Esophagus muscularis mucosa (tissue), 4 donors: ENCODE measurements around the gene TOM1L2. TPM values are rescaled to one million over a fixed set of nuclear protein-coding genes. Genes with fewer than 3 reads are reported as not detected.

Experiments used
- DNase-seq: peaks from one replicate; pipeline ENCODE4 v3.0.0-alpha.2; 2017; ENCODE audit errors: extremely low spot score
- H3K27ac ChIP-seq, 4 donors: fragments of 200-600 bp; sonication (generic); replicated peaks in 1 of 4; 1 replicate in 3 of 4; 2 replicates in 1 of 4; pipeline ENCODE4 v1.5.1; 2016 to 2019; ENCODE audit warnings: mild to moderate bottlenecking in 1 of 4
- H3K27me3 ChIP-seq, 4 donors: fragments of 200-600 bp; sonication (generic); one replicate each; pipeline versions ENCODE4 v1.5.1 to v1.6.0; 2016 to 2019
- H3K36me3 ChIP-seq, 4 donors: fragments of 200-600 bp; sonication (generic); one replicate each; pipeline ENCODE4 v1.5.1; 2016 to 2019
- H3K4me1 ChIP-seq, 4 donors: fragments of 200-600 bp; sonication (generic); one replicate each; pipeline ENCODE4 v1.5.1; 2016 to 2019
- H3K4me3 ChIP-seq, 4 donors: fragments of 200-600 bp; sonication (generic); 1 replicate in 2 of 4; 2 replicates in 2 of 4; pipeline ENCODE4 v1.5.1; 2016 to 2019; ENCODE audit warnings: mild to moderate bottlenecking in 4 of 4, moderate library complexity in 1 of 4
- H3K9me3 ChIP-seq, 4 donors: fragments of 200-600 bp; sonication (generic); 1 replicate in 3 of 4; 2 replicates in 1 of 4; pipeline ENCODE4 v1.5.1; 2016 to 2019
- EP300 ChIP-seq: sonication (generic); formaldehyde crosslinking; IDR thresholded peaks from one replicate; pipeline ENCODE4 v1.6.1; 2017; ENCODE audit warnings: antibody characterized with exemption
- POLR2A ChIP-seq: fragments of 450-650 bp; IDR thresholded peaks from one replicate; pipeline ENCODE4 v1.6.1; 2017; ENCODE audit warnings: antibody characterized with exemption, moderate library complexity, mild to moderate bottlenecking, low read depth
- POLR2AphosphoS5 ChIP-seq, 2 donors: sonication (generic); formaldehyde crosslinking; IDR thresholded peaks; one replicate each; pipeline ENCODE4 v1.6.1; 2017; ENCODE audit warnings: antibody characterized with exemption in 2 of 2
- WGBS: methylation state at CpG from one replicate; pipeline ENCODE4 v1.1.5; 2018; 5-methylcytosine and 5-hydroxymethylcytosine counted together
- intact Hi-C: fragments of 100-400 bp; cut with DNase I; formaldehyde crosslinking; loops from one replicate; pipeline ENCODE4 v1.15.1; 2023
- total RNA-seq, 4 donors: library from RNA; depleted of rRNA; stranded (reverse); fragments of >200 nt; gene quantifications; one replicate each; pipeline versions ENCODE4 v1.1.0 to v1.2.1, GENCODE V29; 2016
- TF ChIP-seq, protein P1 (sequence below), 3 experiments: fragments of 200-600 bp in 2 of 3; fragments of 450-650 bp in 1 of 3; sonication (generic) in 2 of 3; IDR thresholded peaks; one replicate each; pipeline ENCODE4 v1.5.1; 2017 to 2019; ENCODE audit warnings: antibody characterized with exemption in 3 of 3, mild to moderate bottlenecking in 2 of 3, moderate library complexity in 1 of 3

TOM1L2 gene
- total RNA-seq, 4 donors from 2014 or later = 64.4 to 96.9 (median 75.0) TPM

DNA sequence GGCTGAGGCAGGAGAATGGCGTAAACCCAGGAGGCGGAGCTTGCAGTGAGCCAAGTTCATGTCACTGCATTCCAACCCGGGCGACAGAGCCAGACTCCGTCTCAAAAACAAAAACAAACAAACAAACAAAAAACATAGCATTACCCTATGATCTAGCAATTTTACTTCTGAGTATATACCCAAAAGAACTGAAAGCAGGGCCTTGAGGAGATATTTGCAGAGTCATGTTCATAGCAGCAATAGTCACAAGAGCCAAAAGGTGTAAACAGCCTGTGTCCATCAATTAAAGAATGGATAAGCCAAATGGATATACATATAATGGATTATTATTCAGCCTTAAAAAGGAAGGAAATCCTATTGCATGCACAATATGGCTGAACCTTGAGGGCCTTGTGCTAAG, 63.1 kb downstream of the TOM1L2 start:
- 97% methylated on average over 5 of the region's 5 CpGs for WGBS
- intact Hi-C loops = no loop called here
- DNase-seq = no peak

GRCh38 chr17:17907469-17907868, 64.7 kb downstream of the TOM1L2 start:
- 85% methylated on average over 4 of the region's 4 CpGs for WGBS
- no peaks in the 10 kb centered on the region for H3K9me3 ChIP-seq
- H3K4me1 ChIP-seq = peaks cover 4 to 29% (median 27%) of the 10 kb centered on the region in 4 donors
- no peaks in the 10 kb centered on the region for H3K27me3 ChIP-seq
- DNase-seq = no peak
- peaks cover 0 to 36% (median 16%) of the 10 kb centered on the region in 4 donors for H3K36me3 ChIP-seq
- no peak for TF ChIP-seq EP300
- no peak for TF ChIP-seq POLR2A
- TF ChIP-seq, protein P1, sequence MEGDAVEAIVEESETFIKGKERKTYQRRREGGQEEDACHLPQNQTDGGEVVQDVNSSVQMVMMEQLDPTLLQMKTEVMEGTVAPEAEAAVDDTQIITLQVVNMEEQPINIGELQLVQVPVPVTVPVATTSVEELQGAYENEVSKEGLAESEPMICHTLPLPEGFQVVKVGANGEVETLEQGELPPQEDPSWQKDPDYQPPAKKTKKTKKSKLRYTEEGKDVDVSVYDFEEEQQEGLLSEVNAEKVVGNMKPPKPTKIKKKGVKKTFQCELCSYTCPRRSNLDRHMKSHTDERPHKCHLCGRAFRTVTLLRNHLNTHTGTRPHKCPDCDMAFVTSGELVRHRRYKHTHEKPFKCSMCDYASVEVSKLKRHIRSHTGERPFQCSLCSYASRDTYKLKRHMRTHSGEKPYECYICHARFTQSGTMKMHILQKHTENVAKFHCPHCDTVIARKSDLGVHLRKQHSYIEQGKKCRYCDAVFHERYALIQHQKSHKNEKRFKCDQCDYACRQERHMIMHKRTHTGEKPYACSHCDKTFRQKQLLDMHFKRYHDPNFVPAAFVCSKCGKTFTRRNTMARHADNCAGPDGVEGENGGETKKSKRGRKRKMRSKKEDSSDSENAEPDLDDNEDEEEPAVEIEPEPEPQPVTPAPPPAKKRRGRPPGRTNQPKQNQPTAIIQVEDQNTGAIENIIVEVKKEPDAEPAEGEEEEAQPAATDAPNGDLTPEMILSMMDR (IDR thresholded peaks at IDR 0.05) = no peak
- no peak for TF ChIP-seq POLR2AphosphoS5 (IDR thresholded peaks at IDR 0.05)
- H3K27ac ChIP-seq = no peak overlapping the region
- intact Hi-C loops = no loop called here
- H3K4me3 ChIP-seq = no peak overlapping the region

More for the DNA sequence above, 63.1 kb downstream of the TOM1L2 start:
- Histone ChIP-seq H3K4me1 (peaks cover 11 to 32% (median 28%) of the 10 kb centered on the region in 4 donors), H3K36me3 (peaks cover 0 to 36% (median 16%) of the 10 kb centered on the region in 4 donors), H3K4me3 (no peak overlapping the region), H3K9me3 (peaks cover 0 to 3% (median 0%) of the 10 kb centered on the region in 4 donors), H3K27ac (no peak overlapping the region), H3K27me3 (no peaks in the 10 kb centered on the region)
- TF ChIP-seq POLR2AphosphoS5 (IDR thresholded peaks at IDR 0.05) (no peak), EP300 (no peak), POLR2A (no peak)
- TF ChIP-seq, protein P1 (IDR thresholded peaks at IDR 0.05) = no peak

- no peaks in the 10 kb centered on the region for H3K9me3 ChIP-seq
- TF ChIP-seq POLR2AphosphoS5 (IDR thresholded peaks at IDR 0.05) (no peak), EP300 (no peak), POLR2A (no peak)
- TF ChIP-seq, protein P1 (IDR thresholded peaks at IDR 0.05) = no peak
- intact Hi-C loops = no loop called here
Observed at GRCh38 chr17:17906418-17907215, 65.6 kb downstream of the TOM1L2 start.

GRCh38 chr17:17905036-17905320, 67.2 kb downstream of the TOM1L2 start:
- intact Hi-C loops = no loop called here
- 91% methylated on average over 5 of the region's 5 CpGs for WGBS
- no peak for DNase-seq
- H3K27ac ChIP-seq = no peak overlapping the region
- peaks cover 20 to 43% (median 40%) of the 10 kb centered on the region in 4 donors for H3K4me1 ChIP-seq
- TF ChIP-seq POLR2A (no peak), EP300 (no peak), POLR2AphosphoS5 (IDR thresholded peaks at IDR 0.05) (no peak)
- TF ChIP-seq, protein P1 (IDR thresholded peaks at IDR 0.05) = no peak
- H3K27me3 ChIP-seq = no peaks in the 10 kb centered on the region
- no peak overlapping the region for H3K4me3 ChIP-seq
- no peaks in the 10 kb centered on the region for H3K9me3 ChIP-seq
- peaks cover 0 to 36% (median 19%) of the 10 kb centered on the region in 4 donors for H3K36me3 ChIP-seq

More at GRCh38 chr17:17906418-17907215, 65.6 kb downstream of the TOM1L2 start:
- H3K36me3 ChIP-seq = peaks cover 0 to 36% (median 19%) of the 10 kb centered on the region in 4 donors
- H3K27ac ChIP-seq = no peak overlapping the region
- H3K27me3 ChIP-seq = no peaks in the 10 kb centered on the region
- DNase-seq = no peak
- WGBS = 69% methylated on average over 10 of the region's 10 CpGs
- no peak overlapping the region for H3K4me3 ChIP-seq
- peaks cover 7 to 38% (median 34%) of the 10 kb centered on the region in 4 donors for H3K4me1 ChIP-seq
